GM12875 (cell line): ENCODE measurements around the gene TENM3.

ENCODE experiments used
- H3K4me3 ChIP-seq: one replicate; pipeline ENCODE4 v1.5.1; 2011; ENCODE audit warnings: low read depth, low read length, control low read depth
- CTCF ChIP-seq: IDR thresholded peaks from 2 replicates; pipeline ENCODE4 v1.5.1; 2011; ENCODE audit warnings: low read depth, mild to moderate bottlenecking, control low read depth, inconsistent platforms, low read length, moderate library complexity, borderline replicate concordance; ENCODE audit not compliant: insufficient read depth

TENM3 gene

GRCh38 chr4:182297659-182298058 is 54.5 kb downstream of the TENM3 start:
- H3K4me3 ChIP-seq, result no peak overlapping the region
- TF ChIP-seq CTCF, result no peak

GRCh38 chr4:182301736-182302135 is 58.5 kb downstream of the TENM3 start:
- no peak overlapping the region for H3K4me3 ChIP-seq
- no peak for TF ChIP-seq CTCF

GRCh38 chr4:182303847-182304246 is 60.6 kb downstream of the TENM3 start:
- H3K4me3 ChIP-seq, result no peak overlapping the region
- no peak for TF ChIP-seq CTCF

- TF ChIP-seq CTCF, result 0 out of 2 replicates have a peak, but pooled peaks have one; percentile 9
- H3K4me3 ChIP-seq, result no peak overlapping the region
These were observed 63.7 kb downstream of the TENM3 start for GRCh38 chr4:182306792-182307507.

- H3K4me3 ChIP-seq, result no peak overlapping the region
- no peak for TF ChIP-seq CTCF
These were observed 64.5 kb downstream of the TENM3 start for GRCh38 chr4:182307746-182308145.

- H3K4me3 ChIP-seq, result no peak overlapping the region
- no peak for TF ChIP-seq CTCF
These were observed 66.7 kb downstream of the TENM3 start for GRCh38 chr4:182309877-182310276.

- no peak overlapping the region for H3K4me3 ChIP-seq
- TF ChIP-seq CTCF, result no peak
These were observed 67.1 kb downstream of the TENM3 start for GRCh38 chr4:182310316-182310715.
